Cardiac fibroblast (primary cell): ENCODE data around the gene LRRFIP2.

ENCODE experiments used
- DNase-seq, 2 donors: peaks; one replicate each; pipeline versions ENCODE4 v3.0.0 to v3.0.0-alpha.2; 2010; ENCODE audit warnings: low read depth in 2 of 2
- H3K4me3 ChIP-seq, 2 donors: replicated peaks in 1 of 2; 1 replicate in 1 of 2; 2 replicates in 1 of 2; pipeline ENCODE4 v1.5.1; 2011; ENCODE audit warnings: low read depth in 2 of 2, low read length in 2 of 2, mild to moderate bottlenecking in 2 of 2, moderate library complexity in 1 of 2
- TF ChIP-seq, protein P1 (sequence below): IDR thresholded peaks from one replicate; pipeline ENCODE4 v1.5.1; 2011; ENCODE audit warnings: low read depth, mild to moderate bottlenecking, low read length, inconsistent platforms

Gene LRRFIP2

DNA sequence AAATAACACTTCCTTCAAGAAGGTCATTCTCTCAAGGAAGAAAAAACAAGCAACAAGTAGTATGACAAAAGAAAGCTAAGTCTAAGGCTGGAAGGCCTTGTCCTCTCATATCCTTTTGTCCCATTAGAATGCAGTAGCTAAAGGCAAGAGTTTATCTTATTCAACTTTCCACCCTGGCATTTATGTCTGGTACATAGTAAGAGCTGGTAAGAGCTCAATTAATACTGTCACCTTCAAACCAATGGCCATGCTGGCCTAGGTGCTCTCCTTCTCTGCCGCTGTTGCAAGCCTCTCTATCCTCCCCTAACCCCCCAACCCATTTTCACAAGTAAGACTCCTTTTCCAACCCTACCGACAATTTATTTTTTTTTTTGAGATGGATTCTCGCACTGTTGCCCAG is 81.9 kb downstream of the LRRFIP2 start:
- no peak for DNase-seq
- TF ChIP-seq, protein P1, sequence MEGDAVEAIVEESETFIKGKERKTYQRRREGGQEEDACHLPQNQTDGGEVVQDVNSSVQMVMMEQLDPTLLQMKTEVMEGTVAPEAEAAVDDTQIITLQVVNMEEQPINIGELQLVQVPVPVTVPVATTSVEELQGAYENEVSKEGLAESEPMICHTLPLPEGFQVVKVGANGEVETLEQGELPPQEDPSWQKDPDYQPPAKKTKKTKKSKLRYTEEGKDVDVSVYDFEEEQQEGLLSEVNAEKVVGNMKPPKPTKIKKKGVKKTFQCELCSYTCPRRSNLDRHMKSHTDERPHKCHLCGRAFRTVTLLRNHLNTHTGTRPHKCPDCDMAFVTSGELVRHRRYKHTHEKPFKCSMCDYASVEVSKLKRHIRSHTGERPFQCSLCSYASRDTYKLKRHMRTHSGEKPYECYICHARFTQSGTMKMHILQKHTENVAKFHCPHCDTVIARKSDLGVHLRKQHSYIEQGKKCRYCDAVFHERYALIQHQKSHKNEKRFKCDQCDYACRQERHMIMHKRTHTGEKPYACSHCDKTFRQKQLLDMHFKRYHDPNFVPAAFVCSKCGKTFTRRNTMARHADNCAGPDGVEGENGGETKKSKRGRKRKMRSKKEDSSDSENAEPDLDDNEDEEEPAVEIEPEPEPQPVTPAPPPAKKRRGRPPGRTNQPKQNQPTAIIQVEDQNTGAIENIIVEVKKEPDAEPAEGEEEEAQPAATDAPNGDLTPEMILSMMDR, result no peak
- no peak overlapping the region for H3K4me3 ChIP-seq

- TF ChIP-seq, protein P1, result no peak
- H3K4me3 ChIP-seq, result no peak overlapping the region
- no peak for DNase-seq
Observed at GRCh38 chr3:37087870-37088269, 86.5 kb downstream of the LRRFIP2 start.

GRCh38 chr3:37086918-37087317 is 87.5 kb downstream of the LRRFIP2 start:
- H3K4me3 ChIP-seq, result no peak overlapping the region
- DNase-seq, result no peak
- TF ChIP-seq, protein P1, result no peak

GRCh38 chr3:37082317-37082716 is 92.1 kb downstream of the LRRFIP2 start:
- DNase-seq, result no peak
- TF ChIP-seq, protein P1, result no peak
- no peak overlapping the region for H3K4me3 ChIP-seq

GRCh38 chr3:37075955-37076354 is 98.4 kb downstream of the LRRFIP2 start:
- DNase-seq, result peak in 1 of 2 donors; percentile 56
- no peak overlapping the region for H3K4me3 ChIP-seq
- TF ChIP-seq, protein P1, result no peak

DNA sequence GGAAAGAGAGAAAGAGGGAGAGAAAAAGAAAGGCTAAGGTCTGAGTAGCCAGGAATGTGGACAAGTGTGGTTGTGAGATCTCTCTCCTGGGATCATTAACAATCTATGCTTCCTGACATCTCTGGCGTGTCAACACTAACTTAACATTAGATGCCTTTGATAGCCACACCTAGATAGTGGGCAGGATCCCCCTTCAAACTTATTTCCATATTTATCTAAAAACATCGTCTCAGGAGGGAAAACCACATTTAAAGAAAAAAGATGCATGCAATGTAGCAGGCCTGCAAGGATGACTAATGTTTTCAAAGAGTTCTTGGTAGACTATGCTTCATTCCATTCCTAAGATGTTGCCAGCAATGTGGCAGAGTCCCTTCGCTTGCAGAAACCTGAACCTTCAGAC is 100.2 kb downstream of the LRRFIP2 start:
- TF ChIP-seq, protein P1, result no peak
- DNase-seq, result peak; percentile 67 to 80
- H3K4me3 ChIP-seq, result no peak overlapping the region

GRCh38 chr3:37072892-37073291 is 101.5 kb downstream of the LRRFIP2 start:
- TF ChIP-seq, protein P1, result no peak
- H3K4me3 ChIP-seq, result no peak overlapping the region
- peak; percentile 80 to 86 for DNase-seq
